SK-N-SH treated with all-trans-retinoic acid at 6 μM for 48 hours (cell line): ENCODE results near the gene PID1.

Experiments
- ATAC-seq: fragments of 200-7000 bp; cut with Tn5 transposase; 3 replicates; pipeline ENCODE4 v1.9.1; 2020; ENCODE audit warnings: mild to moderate bottlenecking, moderate library complexity
- ARNTL ChIP-seq: fragments of 450-650 bp; formaldehyde crosslinking; IDR thresholded peaks from 2 replicates; pipeline ENCODE4 v1.5.0; 2020; ENCODE audit warnings: low read depth, mild to moderate bottlenecking, moderate library complexity, borderline replicate concordance
- CREB5 ChIP-seq: fragments of 250-450 bp; sonication (Bioruptor Pico); IDR thresholded peaks from 2 replicates; pipeline ENCODE4 v1.5.1; 2020; ENCODE audit warnings: low read depth, mild to moderate bottlenecking, moderate library complexity
- CSDC2 ChIP-seq: fragments of 250-450 bp; sonication (Bioruptor Pico); IDR thresholded peaks from 2 replicates; pipeline ENCODE4 v1.5.0; 2020; ENCODE audit warnings: mild to moderate bottlenecking, moderate library complexity
- CSRNP3 ChIP-seq: fragments of 250-450 bp; sonication (Bioruptor Pico); IDR thresholded peaks from 2 replicates; pipeline ENCODE4 v1.5.1; 2021; ENCODE audit warnings: mild to moderate bottlenecking, moderate library complexity
- ESRRG ChIP-seq: fragments of 250-450 bp; sonication (Bioruptor Pico); IDR thresholded peaks from 2 replicates; pipeline ENCODE4 v1.6.1; 2021; ENCODE audit warnings: mild to moderate bottlenecking
- GLIS3 ChIP-seq: fragments of 250-450 bp; sonication (Bioruptor Pico); IDR thresholded peaks from 2 replicates; pipeline ENCODE4 v1.5.0; 2020; ENCODE audit warnings: mild to moderate bottlenecking, moderate library complexity
- ISL1 ChIP-seq: fragments of 250-450 bp; sonication (Bioruptor Pico); IDR thresholded peaks from 2 replicates; pipeline ENCODE4 v2.1.2; 2022; ENCODE audit warnings: mild to moderate bottlenecking, moderate library complexity
- OSR1 ChIP-seq: fragments of 250-450 bp; sonication (Bioruptor Pico); IDR thresholded peaks from 2 replicates; pipeline ENCODE4 v1.8.0; 2022; ENCODE audit warnings: moderate library complexity, mild to moderate bottlenecking, inconsistent platforms
- SNAI2 ChIP-seq: fragments of 250-450 bp; sonication (Bioruptor Pico); IDR thresholded peaks from 2 replicates; pipeline ENCODE4 v1.5.0; 2020; ENCODE audit warnings: mild to moderate bottlenecking, moderate library complexity
- TCF4 ChIP-seq: fragments of 250-450 bp; sonication (Bioruptor Pico); IDR thresholded peaks from 2 replicates; pipeline ENCODE4 v1.8.0; 2021; ENCODE audit warnings: mild to moderate bottlenecking, moderate library complexity, borderline replicate concordance
- TOX ChIP-seq: fragments of 250-450 bp; sonication (Bioruptor Pico); IDR thresholded peaks from 2 replicates; pipeline ENCODE4 v1.8.0; 2021; ENCODE audit warnings: mild to moderate bottlenecking, moderate library complexity, borderline replicate concordance
- ZC3H10 ChIP-seq: fragments of 250-450 bp; sonication (Bioruptor Pico); IDR thresholded peaks from 2 replicates; pipeline ENCODE4 v1.5.1; 2021; ENCODE audit warnings: mild to moderate bottlenecking, moderate library complexity
- ZNF565 ChIP-seq: fragments of 450-650 bp; formaldehyde crosslinking; conservative IDR thresholded peaks from 2 replicates; pipeline ENCODE4 v1.5.0; 2020; ENCODE audit warnings: low read depth, mild to moderate bottlenecking, moderate library complexity
- TF ChIP-seq, protein P1 (sequence below): fragments of 250-450 bp; sonication (Bioruptor Pico); IDR thresholded peaks from 2 replicates; pipeline ENCODE4 v1.8.0; 2021; ENCODE audit warnings: low read depth, mild to moderate bottlenecking, moderate library complexity, borderline replicate concordance
- TF ChIP-seq, protein P2 (sequence below): fragments of 250-450 bp; sonication (Bioruptor Pico); IDR thresholded peaks from 2 replicates; pipeline ENCODE4 v1.5.0; 2020; ENCODE audit warnings: mild to moderate bottlenecking, moderate library complexity
- TF ChIP-seq, protein P3 (sequence below): fragments of 250-450 bp; sonication (Bioruptor Pico); IDR thresholded peaks from 2 replicates; pipeline ENCODE4 v1.8.0; 2020; ENCODE audit warnings: mild to moderate bottlenecking, moderate library complexity, borderline replicate concordance

The PID1 gene

GRCh38 chr2:229244975-229245374 lies 26.1 kb downstream of the PID1 start:
- TF ChIP-seq ZC3H10 (CRISPR knock-in tag) (no peak), ISL1 (CRISPR knock-in tag) (no peak), ARNTL (no peak), CSRNP3 (no peak), ZNF565 (CRISPR knock-in tag) (no peak), TCF4 (CRISPR knock-in tag) (no peak), CSDC2 (no peak), CREB5 (CRISPR knock-in tag) (no peak), OSR1 (CRISPR knock-in tag) (no peak), ESRRG (no peak), TOX (CRISPR knock-in tag) (no peak)
- TF ChIP-seq, protein P1, sequence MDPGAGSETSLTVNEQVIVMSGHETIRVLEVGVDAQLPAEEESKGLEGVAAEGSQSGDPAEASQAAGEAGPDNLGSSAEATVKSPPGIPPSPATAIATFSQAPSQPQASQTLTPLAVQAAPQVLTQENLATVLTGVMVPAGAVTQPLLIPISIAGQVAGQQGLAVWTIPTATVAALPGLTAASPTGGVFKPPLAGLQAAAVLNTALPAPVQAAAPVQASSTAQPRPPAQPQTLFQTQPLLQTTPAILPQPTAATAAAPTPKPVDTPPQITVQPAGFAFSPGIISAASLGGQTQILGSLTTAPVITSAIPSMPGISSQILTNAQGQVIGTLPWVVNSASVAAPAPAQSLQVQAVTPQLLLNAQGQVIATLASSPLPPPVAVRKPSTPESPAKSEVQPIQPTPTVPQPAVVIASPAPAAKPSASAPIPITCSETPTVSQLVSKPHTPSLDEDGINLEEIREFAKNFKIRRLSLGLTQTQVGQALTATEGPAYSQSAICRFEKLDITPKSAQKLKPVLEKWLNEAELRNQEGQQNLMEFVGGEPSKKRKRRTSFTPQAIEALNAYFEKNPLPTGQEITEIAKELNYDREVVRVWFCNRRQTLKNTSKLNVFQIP (CRISPR knock-in tag): no peak
- TF ChIP-seq, protein P2, sequence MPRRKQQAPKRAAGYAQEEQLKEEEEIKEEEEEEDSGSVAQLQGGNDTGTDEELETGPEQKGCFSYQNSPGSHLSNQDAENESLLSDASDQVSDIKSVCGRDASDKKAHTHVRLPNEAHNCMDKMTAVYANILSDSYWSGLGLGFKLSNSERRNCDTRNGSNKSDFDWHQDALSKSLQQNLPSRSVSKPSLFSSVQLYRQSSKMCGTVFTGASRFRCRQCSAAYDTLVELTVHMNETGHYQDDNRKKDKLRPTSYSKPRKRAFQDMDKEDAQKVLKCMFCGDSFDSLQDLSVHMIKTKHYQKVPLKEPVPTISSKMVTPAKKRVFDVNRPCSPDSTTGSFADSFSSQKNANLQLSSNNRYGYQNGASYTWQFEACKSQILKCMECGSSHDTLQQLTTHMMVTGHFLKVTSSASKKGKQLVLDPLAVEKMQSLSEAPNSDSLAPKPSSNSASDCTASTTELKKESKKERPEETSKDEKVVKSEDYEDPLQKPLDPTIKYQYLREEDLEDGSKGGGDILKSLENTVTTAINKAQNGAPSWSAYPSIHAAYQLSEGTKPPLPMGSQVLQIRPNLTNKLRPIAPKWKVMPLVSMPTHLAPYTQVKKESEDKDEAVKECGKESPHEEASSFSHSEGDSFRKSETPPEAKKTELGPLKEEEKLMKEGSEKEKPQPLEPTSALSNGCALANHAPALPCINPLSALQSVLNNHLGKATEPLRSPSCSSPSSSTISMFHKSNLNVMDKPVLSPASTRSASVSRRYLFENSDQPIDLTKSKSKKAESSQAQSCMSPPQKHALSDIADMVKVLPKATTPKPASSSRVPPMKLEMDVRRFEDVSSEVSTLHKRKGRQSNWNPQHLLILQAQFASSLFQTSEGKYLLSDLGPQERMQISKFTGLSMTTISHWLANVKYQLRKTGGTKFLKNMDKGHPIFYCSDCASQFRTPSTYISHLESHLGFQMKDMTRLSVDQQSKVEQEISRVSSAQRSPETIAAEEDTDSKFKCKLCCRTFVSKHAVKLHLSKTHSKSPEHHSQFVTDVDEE (CRISPR knock-in tag): no peak
- TF ChIP-seq, protein P3, sequence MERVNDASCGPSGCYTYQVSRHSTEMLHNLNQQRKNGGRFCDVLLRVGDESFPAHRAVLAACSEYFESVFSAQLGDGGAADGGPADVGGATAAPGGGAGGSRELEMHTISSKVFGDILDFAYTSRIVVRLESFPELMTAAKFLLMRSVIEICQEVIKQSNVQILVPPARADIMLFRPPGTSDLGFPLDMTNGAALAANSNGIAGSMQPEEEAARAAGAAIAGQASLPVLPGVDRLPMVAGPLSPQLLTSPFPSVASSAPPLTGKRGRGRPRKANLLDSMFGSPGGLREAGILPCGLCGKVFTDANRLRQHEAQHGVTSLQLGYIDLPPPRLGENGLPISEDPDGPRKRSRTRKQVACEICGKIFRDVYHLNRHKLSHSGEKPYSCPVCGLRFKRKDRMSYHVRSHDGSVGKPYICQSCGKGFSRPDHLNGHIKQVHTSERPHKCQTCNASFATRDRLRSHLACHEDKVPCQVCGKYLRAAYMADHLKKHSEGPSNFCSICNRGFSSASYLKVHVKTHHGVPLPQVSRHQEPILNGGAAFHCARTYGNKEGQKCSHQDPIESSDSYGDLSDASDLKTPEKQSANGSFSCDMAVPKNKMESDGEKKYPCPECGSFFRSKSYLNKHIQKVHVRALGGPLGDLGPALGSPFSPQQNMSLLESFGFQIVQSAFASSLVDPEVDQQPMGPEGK (CRISPR knock-in tag): no peak
- no peak for ATAC-seq

GRCh38 chr2:229243890-229244560 lies 27.1 kb downstream of the PID1 start:
- TF ChIP-seq, protein P1 (CRISPR knock-in tag): no peak
- no peak for TF ChIP-seq TOX (CRISPR knock-in tag)
- no peak for TF ChIP-seq ZNF565 (CRISPR knock-in tag)
- TF ChIP-seq ESRRG: no peak
- TF ChIP-seq, all 23 proteins: peak for 0
- no peak for ATAC-seq

DNA sequence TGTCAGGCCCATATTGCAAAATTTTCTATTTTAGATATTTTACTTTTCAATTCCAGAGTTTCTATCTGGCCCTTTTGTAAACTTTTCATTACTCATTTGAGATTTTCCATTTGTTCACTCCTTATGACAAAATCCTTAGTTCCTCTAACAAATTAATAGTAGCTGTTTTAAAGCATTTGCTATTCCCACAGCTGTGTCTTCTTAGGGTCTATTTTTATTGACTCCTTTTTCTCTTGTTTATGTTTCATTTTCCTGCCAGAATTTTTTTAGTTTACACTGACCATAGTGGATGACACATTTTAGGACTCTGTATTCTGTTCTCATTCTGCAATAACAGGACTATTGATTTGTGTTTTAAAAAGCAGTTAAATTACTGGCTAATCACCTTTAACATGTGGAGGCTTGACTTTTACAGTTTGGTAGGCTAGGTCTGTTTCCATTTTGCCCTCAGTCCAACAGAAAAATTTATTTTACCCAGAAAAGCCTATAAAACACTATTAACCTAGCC lies 30.0 kb downstream of the PID1 start:
- ATAC-seq: no peak
- TF ChIP-seq ARNTL (no peak), SNAI2 (no peak), ISL1 (CRISPR knock-in tag) (no peak), TOX (CRISPR knock-in tag) (no peak), GLIS3 (no peak), CSRNP3 (no peak), TCF4 (CRISPR knock-in tag) (no peak), ZNF565 (CRISPR knock-in tag) (no peak)
- TF ChIP-seq, protein P3 (CRISPR knock-in tag): no peak
- TF ChIP-seq, protein P1 (CRISPR knock-in tag): no peak
